Small intestine (tissue), 7 donors: ENCODE measurements around the gene APPL2. TPM values are rescaled to one million over a fixed set of nuclear protein-coding genes. Genes with fewer than 3 reads are reported as not detected.

Experiments
- DNase-seq, 2 donors: peaks; one replicate each; pipeline versions ENCODE4 v3.0.0 to v3.0.0-alpha.2; 2013
- FAIRE-seq: peaks from 2 replicates; lab custom pipeline; 2012; peaks lifted over from hg19 to GRCh38; lab: Jason Lieb, UNC
- H3K27ac ChIP-seq, 3 donors: one replicate each; pipeline ENCODE4 v1.5.1; 2013; ENCODE audit warnings: low read length in 2 of 3, mild to moderate bottlenecking in 2 of 3, control low read depth in 1 of 3, inconsistent platforms in 1 of 3, low read depth in 1 of 3, moderate library complexity in 1 of 3
- H3K27me3 ChIP-seq, 3 donors: one replicate each; pipeline ENCODE4 v1.6.1; 2013; ENCODE audit warnings: low read length in 3 of 3, inconsistent platforms in 1 of 3; ENCODE audit not compliant: control insufficient read depth in 3 of 3, insufficient read depth in 3 of 3
- H3K36me3 ChIP-seq, 3 donors: one replicate each; pipeline ENCODE4 v1.6.1; 2013; ENCODE audit warnings: low read length in 3 of 3, inconsistent platforms in 1 of 3, low read depth in 1 of 3, mild to moderate bottlenecking in 1 of 3, moderate library complexity in 1 of 3; ENCODE audit not compliant: control insufficient read depth in 3 of 3, insufficient read depth in 2 of 3
- H3K4me1 ChIP-seq, 3 donors: one replicate each; pipeline ENCODE4 v1.6.1; 2013; ENCODE audit warnings: low read length in 2 of 3, inconsistent platforms in 1 of 3, low read depth in 1 of 3, mild to moderate bottlenecking in 1 of 3, moderate library complexity in 1 of 3; ENCODE audit not compliant: control insufficient read depth in 3 of 3, insufficient read depth in 2 of 3
- H3K4me3 ChIP-seq, 3 donors: one replicate each; pipeline ENCODE4 v1.5.1; 2013; ENCODE audit warnings: low read length in 3 of 3, control low read depth in 1 of 3, inconsistent platforms in 1 of 3, low read depth in 1 of 3, mild to moderate bottlenecking in 1 of 3, moderate library complexity in 1 of 3
- H3K9me3 ChIP-seq, 2 donors: one replicate each; pipeline ENCODE4 v1.6.1; 2013; ENCODE audit warnings: low read depth in 1 of 2, low read length in 1 of 2; ENCODE audit not compliant: control insufficient read depth in 2 of 2, insufficient read depth in 1 of 2
- WGBS, 3 donors: extraction: QIAGEN DNeasy Blood & Tissue Kit; methylation state at CpG; one replicate each; pipeline ENCODE4 v1.1.7; 2013; 5-methylcytosine and 5-hydroxymethylcytosine counted together
- polyA plus RNA-seq, 4 donors: library from polyadenylated mRNA; stranded (reverse) in 3 of 4; unstranded in 1 of 4; fragments of 200-250 nt in 3 of 4; fragments of 120-200 nt in 1 of 4; gene quantifications; one replicate each; pipeline versions ENCODE4 v1.2.1 to v1.2.3, GENCODE V29; 2013
- donor health status: healthy with polysubstance abuse.
- donor health status: control.
- donor health status: control.
- donor health status: Bipolar disorder and iron deficiency.
- donor health status: healthy.

APPL2 gene
- polyA plus RNA-seq, 4 donors = 22.8 to 96.4 (median 82.8) TPM

DNA sequence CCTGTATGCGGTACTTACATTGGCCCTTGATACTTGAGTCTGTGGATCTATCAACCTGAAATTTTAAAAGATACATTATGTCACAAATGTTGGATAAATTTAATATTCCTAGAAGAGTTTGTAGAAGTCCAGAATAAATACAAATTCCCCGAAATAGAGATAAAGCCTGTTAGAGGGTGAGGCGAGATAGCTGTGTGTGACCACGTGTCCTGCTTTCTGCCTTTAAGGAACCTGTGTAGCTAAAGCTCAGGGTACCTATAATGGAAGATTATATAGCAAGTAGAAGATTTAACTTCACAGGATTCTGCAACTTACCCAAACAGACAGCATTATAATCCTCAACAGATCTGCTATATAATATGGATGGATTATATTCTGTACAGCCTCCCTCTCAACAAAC lies 58.8 kb downstream of the APPL2 start:
- Histone ChIP-seq H3K4me3 (no peak overlapping the region), H3K4me1 (no peaks in the 10 kb centered on the region), H3K9me3 (peaks cover 0 to 4% of the 10 kb centered on the region in 2 donors), H3K27ac (no peak overlapping the region), H3K36me3 (peaks cover 6 to 12% (median 10%) of the 10 kb centered on the region in 3 donors), H3K27me3 (no peaks in the 10 kb centered on the region)
- DNase-seq (no peak), FAIRE-seq (no peak)
- 92 to 95% (median 92%) methylated on average over 4 of the region's 4 CpGs for WGBS, 3 donors

DNA sequence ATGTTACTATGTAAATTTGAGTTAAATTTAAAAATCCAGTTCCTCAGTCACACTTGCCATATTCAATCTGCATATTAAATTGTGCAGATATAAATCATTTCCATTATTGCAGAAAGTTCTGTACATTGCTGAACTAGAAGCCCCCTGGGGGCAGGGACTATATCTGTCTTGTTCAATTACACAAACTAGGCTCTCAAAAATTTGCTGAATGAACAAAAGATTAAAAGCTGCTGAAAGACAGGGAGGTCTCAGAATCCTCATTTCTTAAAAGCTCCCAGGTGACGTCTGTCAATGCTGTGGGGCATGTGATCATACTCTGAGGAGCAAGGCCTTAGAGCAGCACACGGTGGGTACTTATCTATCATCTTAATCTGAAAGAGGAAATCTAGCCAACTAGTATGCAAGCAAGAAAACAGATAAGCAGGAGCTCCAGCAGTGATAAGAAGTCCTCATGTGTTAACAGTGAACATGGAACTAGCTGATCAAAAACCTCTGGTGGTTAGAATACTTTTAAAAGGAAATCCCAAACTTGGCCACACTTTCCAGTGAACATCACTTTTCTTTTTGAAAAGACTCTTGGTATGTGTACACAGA lies 60.5 kb downstream of the APPL2 start:
- no peak for FAIRE-seq
- H3K4me1 ChIP-seq = no peaks in the 10 kb centered on the region
- no peaks in the 10 kb centered on the region for H3K9me3 ChIP-seq
- H3K36me3 ChIP-seq = peaks cover 6 to 12% (median 10%) of the 10 kb centered on the region in 3 donors
- WGBS, 3 donors = 56 to 64% (median 56%) methylated on average over 2 of the region's 2 CpGs
- no peak overlapping the region for H3K4me3 ChIP-seq
- H3K27ac ChIP-seq = no peak overlapping the region
- DNase-seq = no peak
- H3K27me3 ChIP-seq = no peaks in the 10 kb centered on the region

DNA sequence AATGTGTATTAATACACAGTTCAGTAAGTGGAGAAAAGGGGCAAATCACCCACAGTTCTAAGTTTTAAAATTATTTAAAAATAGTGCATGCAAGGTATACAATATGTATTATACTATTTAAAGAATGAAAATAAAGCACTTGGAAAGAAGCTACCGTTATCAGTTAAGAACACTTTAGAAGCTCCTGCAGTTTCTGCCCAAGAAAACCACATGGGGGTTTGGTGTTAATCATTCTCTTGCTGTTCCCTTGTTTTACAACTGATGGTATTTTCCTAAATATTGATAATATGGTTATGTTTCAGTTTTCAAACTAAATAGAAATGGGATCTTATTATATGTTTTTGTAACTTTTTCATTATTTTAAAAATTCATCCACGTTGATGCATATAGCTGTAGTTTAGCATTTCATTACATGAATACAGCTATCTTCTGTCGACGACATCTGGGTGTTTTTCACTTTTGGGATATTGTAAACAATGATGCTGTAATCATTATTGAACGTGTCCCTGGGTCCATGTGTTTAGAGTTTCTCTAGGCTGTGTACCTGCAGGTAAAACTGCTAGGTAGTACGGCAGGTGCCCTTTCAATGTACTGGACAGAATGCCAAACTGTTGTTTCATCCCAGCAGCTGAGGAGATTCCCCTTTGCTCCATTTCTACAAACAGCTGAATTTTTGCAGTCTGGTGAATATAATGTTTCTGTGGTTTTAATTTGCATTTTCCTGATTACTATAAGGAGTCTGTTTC lies 64.1 kb downstream of the APPL2 start:
- peaks cover 6 to 14% (median 9%) of the 10 kb centered on the region in 3 donors for H3K36me3 ChIP-seq
- FAIRE-seq = no peak
- 79 to 87% (median 83%) methylated on average over 6 of the region's 6 CpGs for WGBS, 3 donors

DNA sequence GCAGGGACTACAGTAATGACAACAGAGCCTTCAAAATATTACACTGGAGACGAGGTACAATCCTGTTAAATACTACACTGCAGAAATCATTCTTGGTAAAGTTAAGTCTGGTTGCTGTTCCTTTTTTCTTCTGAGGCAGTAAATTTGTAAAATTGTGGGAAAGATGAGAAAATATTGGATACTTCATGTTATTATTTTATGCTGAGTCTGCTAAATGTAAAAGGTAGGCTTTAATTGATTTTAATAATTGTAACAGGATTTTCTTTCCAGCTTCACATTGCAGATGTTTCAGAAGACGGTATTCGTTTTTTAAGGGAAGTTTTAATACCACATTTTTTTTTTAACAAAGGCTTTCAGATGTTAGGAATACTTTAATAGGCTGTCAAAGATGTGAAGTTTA lies 65.8 kb downstream of the APPL2 start:
- no peaks in the 10 kb centered on the region for H3K4me1 ChIP-seq
- peaks cover 10 to 15% (median 14%) of the 10 kb centered on the region in 3 donors for H3K36me3 ChIP-seq
- 92 to 97% (median 93%) methylated on average over 3 of the region's 3 CpGs for WGBS, 3 donors
- DNase-seq (no peak), FAIRE-seq (no peak)
- no peak overlapping the region for H3K27ac ChIP-seq
- no peaks in the 10 kb centered on the region for H3K27me3 ChIP-seq
- H3K4me3 ChIP-seq = no peak overlapping the region
- H3K9me3 ChIP-seq = no peaks in the 10 kb centered on the region

More for the DNA sequence above, 64.1 kb downstream of the APPL2 start:
- no peak overlapping the region for H3K27ac ChIP-seq
- H3K4me3 ChIP-seq = no peak overlapping the region
- DNase-seq = no peak
- no peaks in the 10 kb centered on the region for H3K4me1 ChIP-seq
- H3K27me3 ChIP-seq = no peaks in the 10 kb centered on the region
- H3K9me3 ChIP-seq = no peaks in the 10 kb centered on the region

DNA sequence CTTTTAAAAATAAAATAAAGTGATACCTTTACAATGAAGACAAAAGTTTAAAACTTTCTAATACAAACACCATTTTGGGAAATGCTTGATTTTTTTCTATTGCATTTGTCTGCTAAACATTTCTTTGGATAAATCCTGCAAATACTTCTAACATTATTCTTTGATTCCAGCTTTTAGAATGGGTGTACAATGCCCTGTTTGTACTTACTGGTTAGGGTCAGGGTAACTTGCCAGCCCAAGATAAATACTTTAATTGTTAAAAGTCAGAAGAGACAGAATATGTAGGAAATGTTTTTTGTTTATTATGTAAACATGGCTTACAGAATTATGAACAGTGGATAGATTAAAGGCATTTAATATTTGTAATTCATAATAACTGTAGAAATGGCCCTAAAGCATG lies 68.0 kb downstream of the APPL2 start:
- no peaks in the 10 kb centered on the region for H3K9me3 ChIP-seq
- DNase-seq (no peak), FAIRE-seq (no peak)
- H3K4me1 ChIP-seq = no peaks in the 10 kb centered on the region
- no peak overlapping the region for H3K27ac ChIP-seq
- no peak overlapping the region for H3K4me3 ChIP-seq
- peaks cover 11 to 14% (median 12%) of the 10 kb centered on the region in 3 donors for H3K36me3 ChIP-seq
- H3K27me3 ChIP-seq = no peaks in the 10 kb centered on the region

DNA sequence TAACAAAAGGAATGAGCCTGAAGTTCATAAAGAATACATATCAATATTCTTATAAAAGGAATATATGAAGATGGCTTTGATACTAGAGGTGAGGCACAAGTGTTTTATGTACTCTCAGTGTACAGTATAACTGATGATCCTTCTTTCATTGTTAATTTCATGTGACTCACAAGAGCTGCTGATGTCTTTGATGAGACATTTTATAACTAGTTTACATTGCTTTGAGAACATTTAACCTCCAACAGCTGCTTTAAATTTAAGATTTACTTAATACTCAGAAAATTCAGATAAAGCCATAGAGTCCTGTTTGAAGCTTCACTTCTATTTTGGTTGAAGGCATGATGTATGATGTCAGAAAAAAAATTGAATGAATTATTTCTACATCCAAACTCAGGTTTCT lies 68.6 kb downstream of the APPL2 start:
- FAIRE-seq (no peak), DNase-seq (no peak)
- no peaks in the 10 kb centered on the region for H3K4me1 ChIP-seq
- peaks cover 11 to 16% (median 12%) of the 10 kb centered on the region in 3 donors for H3K36me3 ChIP-seq
- no peak overlapping the region for H3K4me3 ChIP-seq
- H3K27ac ChIP-seq = no peak overlapping the region
- H3K9me3 ChIP-seq = no peaks in the 10 kb centered on the region
- no peaks in the 10 kb centered on the region for H3K27me3 ChIP-seq

DNA sequence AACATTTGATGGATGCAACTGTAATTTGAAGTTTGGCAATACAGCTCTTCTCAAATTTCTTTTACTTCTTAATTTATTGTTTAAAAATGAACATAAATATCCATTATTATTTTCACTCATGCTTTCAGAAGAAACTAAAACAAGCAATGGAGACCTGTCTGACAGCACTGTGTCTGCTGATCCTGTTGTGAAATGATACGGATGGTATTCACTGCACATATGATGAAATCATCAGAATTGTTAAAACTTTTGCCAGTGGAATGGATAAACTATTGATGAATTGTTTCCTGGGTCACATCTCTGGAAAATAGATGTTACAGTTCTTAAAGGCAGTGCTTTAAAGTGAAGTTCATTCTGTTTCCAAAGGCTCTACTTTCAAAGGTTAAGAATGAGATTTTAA lies 69.2 kb downstream of the APPL2 start:
- Histone ChIP-seq H3K36me3 (peaks cover 11 to 16% (median 15%) of the 10 kb centered on the region in 3 donors), H3K27ac (no peak overlapping the region), H3K27me3 (no peaks in the 10 kb centered on the region), H3K4me1 (no peaks in the 10 kb centered on the region), H3K4me3 (no peak overlapping the region), H3K9me3 (no peaks in the 10 kb centered on the region)
- 84 to 93% (median 89%) methylated on average over 1 of the region's 1 CpG for WGBS, 3 donors
- FAIRE-seq (no peak), DNase-seq (no peak)

DNA sequence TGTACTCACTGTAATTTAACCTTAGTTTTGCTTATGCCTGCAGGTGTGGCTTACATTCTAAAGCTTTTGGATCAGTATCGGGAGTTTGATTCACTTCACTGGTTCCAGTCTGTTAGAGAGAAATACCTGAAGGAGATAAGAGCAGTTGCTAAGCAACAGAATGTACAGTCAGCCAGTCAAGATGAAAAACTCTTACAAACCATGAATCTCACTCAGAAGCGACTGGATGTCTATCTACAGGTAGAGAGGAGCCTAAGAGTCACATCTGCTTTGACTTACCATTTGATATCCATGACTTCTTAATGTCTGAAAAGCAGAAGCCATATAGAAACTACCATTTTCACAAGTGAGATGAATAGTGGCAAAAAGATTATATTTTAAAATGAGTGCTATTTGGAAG lies 71.9 kb downstream of the APPL2 start:
- H3K4me1 ChIP-seq = no peaks in the 10 kb centered on the region
- WGBS, 3 donors = 79 to 94% (median 85%) methylated on average over 2 of the region's 2 CpGs
- no peak overlapping the region for H3K4me3 ChIP-seq
- H3K27ac ChIP-seq = no peak overlapping the region
- no peak for FAIRE-seq
- DNase-seq = no peak
- peaks cover 11 to 18% (median 18%) of the 10 kb centered on the region in 3 donors for H3K36me3 ChIP-seq
- H3K27me3 ChIP-seq = no peaks in the 10 kb centered on the region
- H3K9me3 ChIP-seq = no peaks in the 10 kb centered on the region
